GM21576 (cell line): Measurements from ENCODE around the gene CD300E.
"Not testable (repeated sequence)": the region's sequence is repeated elsewhere in the genome, so short reads cannot be mapped to it uniquely, and the experiment has no call there.

Source experiments
- ATAC-seq: cut with Tn5 transposase; IDR thresholded peaks from one replicate; pipeline ENCODE4 v1.9.1; 2021; ENCODE audit warnings: mild to moderate bottlenecking, moderate library complexity; ENCODE audit not compliant: unreplicated experiment

Gene CD300E

GRCh38 chr17:74636541-74637085, 13.1 kb upstream of the CD300E start:
- ATAC-seq: not testable (repeated sequence)

- ATAC-seq: no peak
These were observed 11.9 kb upstream of the CD300E start for GRCh38 chr17:74635418-74635817.

- ATAC-seq: no peak
These were observed 9.8 kb upstream of the CD300E start for GRCh38 chr17:74633326-74633725.

- ATAC-seq: no peak
These were observed 9.1 kb upstream of the CD300E start for GRCh38 chr17:74632617-74633016.

GRCh38 chr17:74631468-74632450, 8.2 kb upstream of the CD300E start:
- ATAC-seq: no peak

GRCh38 chr17:74630251-74630650, 6.7 kb upstream of the CD300E start:
- not testable (repeated sequence) for ATAC-seq

GRCh38 chr17:74625661-74626060, 2.1 kb upstream of the CD300E start:
- ATAC-seq: no peak

GRCh38 chr17:74624131-74624530, 593 bp upstream of the CD300E start:
- ATAC-seq: no peak

- ATAC-seq: no peak
These were observed 4.4 kb downstream of the CD300E start for GRCh38 chr17:74619077-74619673.

GRCh38 chr17:74618451-74618850, 5.1 kb downstream of the CD300E start:
- ATAC-seq: no peak

GRCh38 chr17:74616696-74617095, 6.8 kb downstream of the CD300E start:
- ATAC-seq: no peak

- no peak for ATAC-seq
These were observed 11.5 kb downstream of the CD300E start for GRCh38 chr17:74612046-74612445.

GRCh38 chr17:74610108-74610507, 13.4 kb downstream of the CD300E start:
- no peak for ATAC-seq

- ATAC-seq: no peak
These were observed 15.0 kb downstream of the CD300E start for GRCh38 chr17:74608511-74608910.

GRCh38 chr17:74607221-74607620, 16.3 kb downstream of the CD300E start:
- ATAC-seq: no peak

- ATAC-seq: no peak
These were observed 17.5 kb downstream of the CD300E start for GRCh38 chr17:74606050-74606449.

GRCh38 chr17:74605361-74605760, 18.2 kb downstream of the CD300E start:
- ATAC-seq: no peak

GRCh38 chr17:74604761-74605160, 18.8 kb downstream of the CD300E start:
- ATAC-seq: no peak

GRCh38 chr17:74604200-74604599, 19.3 kb downstream of the CD300E start:
- ATAC-seq: no peak

- no peak for ATAC-seq
These were observed 19.8 kb downstream of the CD300E start for GRCh38 chr17:74603746-74604145.

- no peak for ATAC-seq
These were observed 20.4 kb downstream of the CD300E start for GRCh38 chr17:74603037-74603635.
